Tibial artery (tissue), 4 donors: ENCODE data around the gene RSBN1L.
A peak's percentile ranks its signal among the peaks of the same experiment; 100 is the strongest.

Source experiments
- DNase-seq, 2 donors: peaks; one replicate each; pipeline ENCODE4 v3.0.0-alpha.2; 2019
- H3K27ac ChIP-seq, 2 donors: fragments of 200-600 bp; sonication (generic) in 1 of 2; 1 replicate in 1 of 2; 2 replicates in 1 of 2; pipeline ENCODE4 v1.5.1; 2018 to 2019; ENCODE audit warnings: mild to moderate bottlenecking in 1 of 2
- H3K27me3 ChIP-seq, 2 donors: fragments of 200-600 bp; sonication (generic) in 1 of 2; one replicate each; pipeline versions ENCODE4 v1.5.1 to v1.6.0; 2016 to 2019
- H3K36me3 ChIP-seq, 3 donors: fragments of 200-600 bp; sonication (generic) in 2 of 3; one replicate each; pipeline ENCODE4 v1.5.1; 2016 to 2019; ENCODE audit warnings: mild to moderate bottlenecking in 2 of 3
- H3K4me1 ChIP-seq, 4 donors: fragments of 200-600 bp; sonication (generic) in 2 of 4; 1 replicate in 3 of 4; 2 replicates in 1 of 4; pipeline ENCODE4 v1.5.1; 2016 to 2019
- H3K4me3 ChIP-seq, 2 donors: fragments of 200-600 bp; sonication (generic) in 1 of 2; 1 replicate in 1 of 2; 2 replicates in 1 of 2; pipeline ENCODE4 v1.5.1; 2018 to 2019; ENCODE audit warnings: mild to moderate bottlenecking in 2 of 2
- H3K9me3 ChIP-seq, 3 donors: fragments of 200-600 bp; sonication (generic) in 1 of 3; one replicate each; pipeline ENCODE4 v1.5.1; 2016 to 2019
- intact Hi-C: fragments of 100-400 bp; cut with DNase I; formaldehyde crosslinking; loops from one replicate; pipeline ENCODE4 v1.15.0; 2023; ENCODE audit warnings: low total_unique reads
- TF ChIP-seq, protein P1 (sequence below), 2 experiments: fragments of 200-600 bp in 1 of 2; fragments of 450-650 bp in 1 of 2; IDR thresholded peaks; one replicate each; pipeline ENCODE4 v1.5.1; 2017 to 2019; ENCODE audit warnings: antibody characterized with exemption in 2 of 2, mild to moderate bottlenecking in 1 of 2, moderate library complexity in 1 of 2

Gene RSBN1L

GRCh38 chr7:77811516-77812289 lies 115.4 kb downstream of the RSBN1L start:
- no peak for DNase-seq
- Histone ChIP-seq H3K4me3 (no peak overlapping the region), H3K27ac (no peak overlapping the region)

GRCh38 chr7:77812290-77812685 lies 116.0 kb downstream of the RSBN1L start:
- Histone ChIP-seq H3K36me3 (peaks cover 4 to 14% (median 10%) of the 10 kb centered on the region in 3 donors), H3K4me3 (no peak overlapping the region), H3K9me3 (peaks cover 0 to 18% (median 0%) of the 10 kb centered on the region in 3 donors), H3K27ac (peak overlapping the region in 1 of 2 donors; percentile 26), H3K4me1 (peaks cover 0 to 20% (median 0%) of the 10 kb centered on the region in 4 donors), H3K27me3 (no peaks in the 10 kb centered on the region)
- intact Hi-C loops, result no loop called here
- DNase-seq, result no peak
- TF ChIP-seq, protein P1, sequence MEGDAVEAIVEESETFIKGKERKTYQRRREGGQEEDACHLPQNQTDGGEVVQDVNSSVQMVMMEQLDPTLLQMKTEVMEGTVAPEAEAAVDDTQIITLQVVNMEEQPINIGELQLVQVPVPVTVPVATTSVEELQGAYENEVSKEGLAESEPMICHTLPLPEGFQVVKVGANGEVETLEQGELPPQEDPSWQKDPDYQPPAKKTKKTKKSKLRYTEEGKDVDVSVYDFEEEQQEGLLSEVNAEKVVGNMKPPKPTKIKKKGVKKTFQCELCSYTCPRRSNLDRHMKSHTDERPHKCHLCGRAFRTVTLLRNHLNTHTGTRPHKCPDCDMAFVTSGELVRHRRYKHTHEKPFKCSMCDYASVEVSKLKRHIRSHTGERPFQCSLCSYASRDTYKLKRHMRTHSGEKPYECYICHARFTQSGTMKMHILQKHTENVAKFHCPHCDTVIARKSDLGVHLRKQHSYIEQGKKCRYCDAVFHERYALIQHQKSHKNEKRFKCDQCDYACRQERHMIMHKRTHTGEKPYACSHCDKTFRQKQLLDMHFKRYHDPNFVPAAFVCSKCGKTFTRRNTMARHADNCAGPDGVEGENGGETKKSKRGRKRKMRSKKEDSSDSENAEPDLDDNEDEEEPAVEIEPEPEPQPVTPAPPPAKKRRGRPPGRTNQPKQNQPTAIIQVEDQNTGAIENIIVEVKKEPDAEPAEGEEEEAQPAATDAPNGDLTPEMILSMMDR (IDR thresholded peaks at IDR 0.05), result no peak

More at GRCh38 chr7:77811516-77812289, 115.4 kb downstream of the RSBN1L start:
- no peaks in the 10 kb centered on the region for H3K27me3 ChIP-seq
- H3K36me3 ChIP-seq, result peaks cover 4 to 8% (median 7%) of the 10 kb centered on the region in 3 donors
- peaks cover 0 to 21% (median 0%) of the 10 kb centered on the region in 3 donors for H3K9me3 ChIP-seq
- peaks cover 0 to 20% (median 0%) of the 10 kb centered on the region in 4 donors for H3K4me1 ChIP-seq
- TF ChIP-seq, protein P1 (IDR thresholded peaks at IDR 0.05), result no peak
- intact Hi-C loops, result no loop called here

DNA sequence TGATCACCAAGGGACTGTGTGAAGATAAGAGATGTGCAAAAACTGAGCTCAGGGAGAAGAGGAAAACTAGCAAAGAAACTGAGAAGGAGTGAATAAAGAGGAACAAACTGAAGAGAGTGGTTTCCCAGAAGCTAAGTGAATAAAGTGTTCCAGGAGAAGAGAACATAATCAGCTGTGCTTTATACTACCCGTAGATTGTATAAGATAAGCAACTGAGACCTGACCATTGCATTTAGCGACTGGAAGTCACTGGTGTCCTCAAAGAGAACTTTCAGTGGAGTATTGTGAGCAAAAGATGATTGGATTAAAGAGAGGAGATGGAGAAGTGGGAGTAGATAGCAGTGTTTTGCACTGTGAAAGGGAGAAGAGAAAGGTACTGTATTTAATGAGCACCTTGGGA lies 116.9 kb downstream of the RSBN1L start:
- Histone ChIP-seq H3K27me3 (no peaks in the 10 kb centered on the region), H3K27ac (no peak overlapping the region), H3K36me3 (peaks cover 8 to 12% (median 10%) of the 10 kb centered on the region in 3 donors), H3K4me1 (peaks cover 0 to 20% (median 0%) of the 10 kb centered on the region in 4 donors), H3K9me3 (peaks cover 0 to 14% (median 0%) of the 10 kb centered on the region in 3 donors), H3K4me3 (no peak overlapping the region)
- no peak for DNase-seq
- TF ChIP-seq, protein P1 (IDR thresholded peaks at IDR 0.05), result no peak
- intact Hi-C loops, result no loop called here

DNA sequence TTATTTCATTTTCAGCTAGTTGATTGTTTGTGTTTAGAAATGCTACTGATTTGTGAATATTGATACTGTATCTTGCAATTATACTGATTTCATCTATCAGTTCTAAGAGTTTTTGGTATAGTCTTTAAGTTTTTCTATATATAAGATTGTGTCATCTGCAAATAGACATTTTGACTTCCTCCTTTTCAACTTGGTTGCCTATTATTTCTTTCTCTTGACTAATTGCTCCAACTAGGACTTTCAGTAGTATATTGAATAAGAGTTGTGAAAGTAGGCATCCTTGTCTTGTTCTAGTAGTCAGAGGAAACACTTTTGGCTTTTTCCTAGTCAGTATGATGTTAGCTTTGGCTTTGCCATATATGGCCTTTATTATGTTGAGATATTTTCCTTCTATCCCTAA lies 122.8 kb downstream of the RSBN1L start:
- intact Hi-C loops, result no loop called here
- Histone ChIP-seq H3K27ac (no peak overlapping the region), H3K9me3 (peaks cover 0 to 36% (median 18%) of the 10 kb centered on the region in 3 donors), H3K4me3 (no peak overlapping the region), H3K4me1 (peaks cover 0 to 6% (median 0%) of the 10 kb centered on the region in 4 donors), H3K27me3 (no peaks in the 10 kb centered on the region), H3K36me3 (peaks cover 10 to 23% (median 19%) of the 10 kb centered on the region in 3 donors)
- no peak for DNase-seq
- TF ChIP-seq, protein P1 (IDR thresholded peaks at IDR 0.05), result no peak

GRCh38 chr7:77820967-77821366 lies 124.7 kb downstream of the RSBN1L start:
- Histone ChIP-seq H3K4me3 (no peak overlapping the region), H3K9me3 (peaks cover 0 to 36% (median 22%) of the 10 kb centered on the region in 3 donors), H3K4me1 (peaks cover 0 to 5% (median 0%) of the 10 kb centered on the region in 4 donors), H3K36me3 (peaks cover 10 to 23% (median 19%) of the 10 kb centered on the region in 3 donors), H3K27me3 (no peaks in the 10 kb centered on the region), H3K27ac (no peak overlapping the region)
- intact Hi-C loops, result no loop called here
- TF ChIP-seq, protein P1 (IDR thresholded peaks at IDR 0.05), result no peak
- DNase-seq, result no peak
